ENCODE results near the gene TESK1.
"Not testable (repeated sequence)": the region's sequence is repeated elsewhere in the genome, so short reads cannot be mapped to it uniquely, and the experiment has no call there.

TESK1 gene

DNA sequence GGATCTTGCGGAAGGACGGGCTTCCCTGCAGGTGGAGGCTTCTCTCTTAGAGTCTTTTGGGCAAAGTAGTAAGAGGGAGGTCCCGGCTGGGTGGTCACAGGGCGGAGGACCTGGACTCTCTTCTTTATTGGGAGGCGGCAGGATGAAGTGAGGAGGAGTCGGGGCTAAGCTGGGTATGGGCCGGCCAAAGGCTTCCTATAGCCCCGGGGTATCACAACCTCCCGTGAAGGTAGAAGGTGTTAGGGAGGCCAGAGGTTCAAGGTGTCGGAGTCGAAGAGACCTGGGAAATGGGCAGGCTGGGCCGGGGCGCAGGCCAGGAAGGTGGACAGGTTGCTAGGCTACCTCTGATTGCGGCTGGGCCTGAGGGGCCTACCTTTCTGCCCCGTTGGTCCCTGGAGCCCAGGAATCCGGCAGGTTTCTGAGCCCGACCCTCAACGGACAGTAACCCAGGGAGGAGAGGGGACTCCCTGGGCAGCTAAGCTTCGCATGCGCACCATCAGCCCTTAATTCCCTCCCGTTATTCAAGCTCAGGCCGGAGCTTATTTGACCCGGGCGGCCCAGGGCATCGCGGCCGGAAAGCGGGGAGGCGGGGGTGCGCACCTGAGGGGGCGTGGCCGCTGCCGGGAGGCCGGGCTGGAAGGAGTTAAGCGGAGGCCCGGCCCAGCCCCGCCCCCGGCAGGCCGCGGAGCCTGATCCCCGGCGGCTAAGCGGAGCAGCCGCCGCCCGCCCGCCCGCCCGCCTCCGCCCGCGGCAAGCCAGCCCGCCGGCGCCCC, at the start of gene TESK1:
TESK1 (plus strand) TSS at position 685 of the 773 bp plus-strand sequence. CDS start 358 bp downstream, outside the sequence.
- peak; percentile 43 for DNase-seq

DNA sequence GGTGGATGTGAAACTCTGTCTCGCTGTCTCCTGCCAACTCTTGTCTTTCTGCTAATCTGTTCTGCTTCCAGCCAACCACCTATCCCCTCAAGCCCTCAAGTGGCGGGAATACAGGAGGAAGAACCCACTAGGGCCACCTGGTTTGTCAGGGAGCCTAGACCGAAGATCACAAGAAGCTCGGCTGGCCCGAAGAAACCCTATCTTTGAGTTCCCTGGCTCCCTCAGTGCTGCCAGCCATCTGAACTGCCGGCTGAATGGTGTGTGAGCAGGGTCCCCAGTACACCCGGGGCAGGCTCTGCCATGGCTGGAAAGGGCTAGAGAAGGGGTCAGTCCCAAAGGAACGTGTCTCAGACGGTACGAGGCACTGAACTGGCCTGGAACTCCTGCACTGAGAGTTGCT, 49.2 kb upstream of the TESK1 start:
- no peak for DNase-seq

DNA sequence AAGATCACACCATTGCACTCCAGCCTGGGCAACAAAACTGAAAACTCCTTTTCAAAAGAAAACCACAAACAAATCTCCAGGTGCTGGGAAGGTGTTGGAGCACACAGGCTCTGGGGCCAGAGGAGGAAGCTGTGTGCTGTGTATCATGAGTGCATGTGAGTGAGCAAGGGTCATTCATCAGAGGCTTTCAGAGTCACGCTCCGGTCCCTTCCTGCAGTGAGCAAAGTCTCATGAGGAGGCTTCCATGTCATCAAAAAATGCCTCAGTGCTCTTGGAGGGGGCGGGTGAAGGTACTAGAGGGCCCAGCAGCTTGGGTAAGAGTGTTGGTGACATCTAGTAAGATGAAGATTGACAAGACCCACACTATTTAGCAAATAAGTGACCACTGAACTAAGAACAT, 48.3 kb upstream of the TESK1 start:
- no peak for DNase-seq

GRCh38 chr9:35557320-35557719, 47.7 kb upstream of the TESK1 start:
- no peak for DNase-seq

GRCh38 chr9:35558185-35558584, 46.9 kb upstream of the TESK1 start:
- DNase-seq: no peak

GRCh38 chr9:35559792-35560530, 45.1 kb upstream of the TESK1 start:
- DNase-seq: no peak

GRCh38 chr9:35560625-35561337, 44.3 kb upstream of the TESK1 start:
- DNase-seq: no peak

DNA sequence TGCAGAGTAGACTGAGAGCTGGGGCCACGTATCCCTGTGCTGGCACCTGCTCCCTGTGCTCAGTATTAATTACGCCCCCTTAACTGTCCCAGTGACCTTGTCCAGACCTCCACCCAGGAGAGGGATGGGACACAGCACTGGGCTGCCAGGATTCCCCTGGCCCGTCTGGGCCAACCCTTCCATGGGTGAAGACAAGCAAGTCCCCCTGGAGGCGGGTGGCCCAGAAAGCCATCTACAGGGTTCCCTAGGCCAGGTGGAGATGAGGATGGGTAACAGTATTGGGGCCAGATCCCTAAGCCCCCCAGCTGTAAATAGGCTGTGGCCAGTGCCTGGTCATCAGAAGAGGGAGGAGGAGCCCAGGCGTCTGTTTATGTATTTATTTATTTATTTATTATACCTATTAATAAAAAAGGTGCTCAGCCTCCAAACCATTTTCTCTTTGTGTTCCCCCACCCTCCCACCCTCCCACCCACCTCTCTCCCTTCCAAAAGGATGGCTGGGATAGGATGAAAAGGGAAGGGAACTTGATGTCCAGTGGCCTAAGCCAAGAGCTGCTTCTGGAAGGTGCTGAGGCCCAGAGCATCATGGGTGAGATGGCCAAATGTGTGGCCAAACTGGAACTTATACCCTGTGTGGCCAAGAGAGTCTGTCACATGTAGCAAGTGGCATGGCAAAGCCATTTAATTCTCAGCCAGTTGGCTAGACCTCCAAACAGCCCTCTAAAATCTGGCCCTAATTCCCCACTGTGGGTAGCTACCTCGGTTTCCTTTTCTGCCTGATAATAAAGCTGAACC, 43.4 kb upstream of the TESK1 start:
- DNase-seq: no peak

- DNase-seq: no peak
These were observed 41.9 kb upstream of the TESK1 start for GRCh38 chr9:35562895-35563780.

DNA sequence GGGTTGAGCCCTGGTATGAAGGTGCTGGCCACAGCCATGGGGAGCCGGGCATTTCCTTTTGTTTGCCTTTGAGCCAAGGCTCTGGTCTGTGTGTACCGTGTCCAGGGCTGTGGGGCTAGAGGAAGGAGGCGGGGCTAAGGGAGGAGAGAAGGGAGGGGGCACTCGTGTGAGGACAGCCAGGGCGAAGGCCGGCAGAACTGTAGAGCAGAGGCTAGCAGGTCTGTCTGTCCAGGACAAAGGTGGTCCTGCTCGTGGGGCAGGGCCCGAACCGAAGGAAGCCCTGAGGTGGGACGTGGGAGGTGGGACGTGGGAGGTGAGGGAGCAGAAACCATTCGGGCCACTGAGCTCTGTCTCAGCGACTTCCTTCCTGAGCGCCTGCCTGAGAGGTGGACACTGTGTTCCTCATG, 41.3 kb upstream of the TESK1 start:
- DNase-seq: no peak

DNA sequence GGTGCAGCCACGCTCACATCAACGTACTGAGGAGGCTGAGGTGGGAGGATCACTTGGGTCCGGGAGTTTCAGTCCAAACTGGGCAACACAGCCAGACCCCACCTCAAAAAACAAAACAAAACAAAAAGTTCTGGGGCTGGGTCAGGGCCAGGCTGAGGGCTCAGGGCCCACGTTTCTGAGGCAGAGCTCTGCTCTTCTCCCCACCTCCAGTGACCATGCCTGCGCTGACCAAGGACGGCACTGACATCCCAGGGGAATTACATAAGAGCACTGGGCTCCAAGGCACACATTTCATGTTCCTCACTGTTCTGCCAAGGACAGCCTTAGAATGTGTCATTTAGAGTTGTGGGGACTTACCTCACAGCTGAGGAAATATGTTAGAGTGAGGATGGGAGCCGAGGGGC, 40.4 kb upstream of the TESK1 start:
- DNase-seq: no peak

DNA sequence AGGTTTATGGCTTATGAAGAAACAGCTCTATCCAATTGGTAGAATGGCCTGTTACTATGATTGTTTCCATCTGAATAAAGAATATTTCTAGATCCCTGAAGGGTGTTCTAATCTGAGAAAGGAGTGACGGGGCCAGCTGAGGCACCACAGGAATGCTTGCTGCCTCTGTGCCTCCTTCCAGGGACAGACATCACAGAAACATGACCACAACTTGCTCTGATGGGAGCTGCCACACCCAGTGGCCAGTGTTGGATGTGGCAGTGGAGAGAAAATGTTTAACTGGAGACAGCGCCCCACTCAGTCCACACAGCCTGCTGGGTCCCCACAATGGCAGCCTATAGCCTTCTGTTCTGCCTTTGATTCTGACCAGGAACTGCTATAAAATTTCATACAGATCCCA, 38.6 kb upstream of the TESK1 start:
- DNase-seq: no peak

DNA sequence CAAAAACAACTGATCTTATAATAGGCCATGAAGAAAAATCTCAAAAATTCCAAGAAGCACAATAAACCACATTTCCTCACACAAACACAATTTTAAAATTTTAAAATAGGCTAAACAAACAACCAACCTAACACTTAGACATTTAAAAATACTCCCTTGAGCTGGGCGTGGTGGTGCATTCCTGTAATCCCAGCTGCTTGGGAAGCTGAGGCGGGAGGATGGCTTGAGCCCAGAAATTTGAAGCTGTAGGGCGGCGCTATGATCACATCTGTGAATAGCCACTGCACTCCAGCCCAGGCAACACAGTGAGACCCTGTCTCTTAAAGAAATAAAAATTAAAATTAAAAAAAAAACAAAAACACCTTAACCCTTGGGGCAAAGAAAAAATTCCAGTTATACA, 36.9 kb upstream of the TESK1 start:
- no peak for DNase-seq

DNA sequence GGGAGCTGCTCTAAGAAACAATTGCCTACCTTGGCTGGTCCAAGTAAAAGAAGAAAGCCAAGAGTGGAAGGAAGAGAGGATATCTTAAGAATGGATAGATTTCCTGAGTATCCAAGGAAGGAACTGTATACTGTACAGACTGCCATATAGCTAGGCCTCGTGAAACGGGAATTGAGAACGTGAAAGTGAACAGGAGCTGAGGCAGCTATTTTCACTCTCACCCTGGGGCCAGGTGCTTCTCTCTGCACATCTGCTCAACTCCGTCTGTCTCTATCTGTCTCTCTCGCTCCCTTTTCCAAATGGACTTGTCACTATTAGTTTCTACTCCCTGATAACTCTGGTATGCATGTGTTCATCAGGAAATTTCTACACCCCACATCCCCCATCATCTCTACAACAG, 35.9 kb upstream of the TESK1 start:
- no peak for DNase-seq

DNA sequence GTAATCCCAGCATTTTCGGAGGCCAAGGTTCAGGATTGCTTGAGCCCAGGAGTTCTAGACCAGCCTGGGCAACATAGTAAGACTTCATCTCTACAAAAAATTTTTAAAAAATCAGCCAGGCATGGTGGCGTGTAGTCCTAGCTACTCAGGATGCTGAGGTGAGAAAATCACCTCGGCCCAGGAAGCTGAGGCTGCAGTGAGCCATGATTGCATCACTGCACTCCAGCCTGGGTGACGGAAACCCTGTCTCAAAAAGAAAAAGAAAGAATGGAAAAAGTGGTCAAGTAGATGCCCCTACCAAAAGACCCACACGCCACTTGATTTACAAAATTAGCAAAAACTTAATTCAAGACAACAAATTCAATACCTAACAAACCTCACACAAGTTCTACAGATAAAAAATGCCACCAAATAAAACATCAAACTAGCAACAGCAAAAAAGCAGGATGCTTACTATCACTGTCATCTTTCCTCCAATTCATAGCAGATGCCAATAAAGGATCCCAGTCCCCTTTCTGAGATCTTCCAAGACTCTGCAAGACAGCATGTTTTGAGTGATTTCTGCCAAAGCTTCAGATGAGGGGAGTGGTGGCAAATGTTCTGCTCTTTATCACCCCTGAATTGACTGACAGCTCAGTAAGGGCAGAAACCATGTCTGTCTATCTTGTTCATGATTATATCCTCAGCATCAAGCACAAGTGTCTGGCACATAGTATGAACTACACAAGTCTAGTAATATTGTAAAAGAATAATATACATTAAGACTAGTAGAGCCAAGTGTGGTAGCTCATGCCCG, 34.2 kb upstream of the TESK1 start:
- no peak for DNase-seq

DNA sequence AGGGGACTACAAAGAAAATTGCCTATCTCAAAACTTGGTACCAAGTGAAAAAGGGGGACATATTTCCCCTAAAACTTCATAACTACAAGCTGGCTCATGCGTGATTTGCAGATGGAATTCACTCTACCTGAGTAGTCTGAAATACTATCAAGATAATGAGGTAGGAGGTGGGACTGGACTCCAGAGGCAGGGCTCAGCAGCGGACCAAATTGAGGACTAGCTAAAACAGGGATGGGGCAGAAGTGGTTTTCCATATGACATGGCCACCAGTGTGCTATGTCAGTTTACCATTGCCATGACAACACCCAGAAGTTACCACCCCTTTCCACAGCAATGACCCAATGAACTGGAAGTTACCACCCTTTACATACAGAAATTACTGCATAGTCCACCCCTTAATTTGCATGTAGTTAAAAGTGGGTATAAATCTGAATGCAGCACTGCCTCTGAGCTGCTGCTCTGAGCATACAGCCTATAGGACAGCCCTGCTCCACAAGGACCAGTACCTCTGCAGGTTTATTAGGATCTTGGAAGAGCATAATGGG, 30.4 kb upstream of the TESK1 start:
- no peak for DNase-seq

DNA sequence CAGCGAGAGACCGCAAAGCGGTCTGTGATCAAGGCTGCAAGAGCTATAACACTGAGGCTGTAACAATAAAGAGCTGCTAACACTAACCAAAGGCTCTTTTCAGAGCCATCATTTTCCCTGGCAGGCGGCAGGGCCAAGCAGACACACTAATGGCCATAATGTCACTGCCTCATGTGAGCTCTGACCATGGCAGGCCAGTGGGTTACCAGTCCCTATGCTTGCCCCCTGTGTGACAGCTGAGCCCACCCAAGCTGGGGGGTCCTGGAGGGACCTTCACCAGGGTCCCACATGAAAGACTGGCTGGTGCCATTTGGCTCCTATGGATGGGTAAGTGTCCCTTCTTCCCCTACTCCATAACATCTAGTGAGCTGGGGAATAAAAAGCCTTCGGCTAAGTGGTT, 29.6 kb upstream of the TESK1 start:
- no peak for DNase-seq

DNA sequence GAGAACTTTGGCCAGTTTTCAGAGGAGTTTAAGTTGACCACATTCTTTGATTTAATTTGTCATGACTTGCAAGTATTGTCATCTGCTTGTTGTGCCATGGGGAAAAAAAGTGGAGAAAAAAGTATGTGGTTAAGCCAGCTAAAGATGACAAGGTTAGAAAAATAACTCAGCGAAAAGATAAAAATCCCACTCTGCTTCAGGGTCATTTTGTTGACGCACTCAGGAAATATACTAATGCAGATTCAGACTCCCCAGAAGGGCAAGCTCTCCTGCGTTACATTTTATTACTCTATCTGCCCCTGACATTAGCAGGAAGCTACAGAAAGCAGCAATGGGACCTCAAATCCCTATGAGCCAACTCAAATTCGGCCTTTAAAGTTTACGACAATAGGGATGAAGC, 27.6 kb upstream of the TESK1 start:
- DNase-seq: no peak

- DNase-seq: no peak
These were observed 25.9 kb upstream of the TESK1 start for GRCh38 chr9:35579130-35579529.

- DNase-seq: not testable (repeated sequence)
These were observed 25.3 kb upstream of the TESK1 start for GRCh38 chr9:35579659-35580227.
